HepG2 (cell line): ENCODE measurements around the gene TUBB4B. TPM values are rescaled to one million over a fixed set of nuclear protein-coding genes. Genes with fewer than 3 reads are reported as not detected.

Experiments
- RERE ChIP-seq: IDR thresholded peaks from 2 replicates; pipeline ENCODE4 v1.6.1; 2016; ENCODE audit warnings: low read depth, missing genetic modification reagents, missing compliant biosample characterization
- SOX5 ChIP-seq: IDR thresholded peaks from 2 replicates; pipeline ENCODE4 v1.6.1; 2016; ENCODE audit warnings: borderline replicate concordance
- SOX6 ChIP-seq, 2 experiments: fragments of 450-650 bp in 1 of 2; sonication (generic) in 1 of 2; formaldehyde crosslinking in 1 of 2; IDR thresholded peaks; 2 replicates each; pipeline versions ENCODE4 v1.4.0 to v1.6.1; 2017 to 2020; ENCODE audit warnings: antibody characterized with exemption in 1 of 2, mild to moderate bottlenecking in 1 of 2, missing genetic modification reagents in 1 of 2
- TEAD3 ChIP-seq: optimal IDR thresholded peaks from 2 replicates; pipeline ENCODE3; 2016; ENCODE audit warnings: borderline replicate concordance
- TFAP4 ChIP-seq: sonication (generic); IDR thresholded peaks from 2 replicates; pipeline ENCODE4 v1.6.1; 2016; ENCODE audit warnings: low read depth, borderline replicate concordance
- ZBTB10 ChIP-seq: sonication (generic); formaldehyde crosslinking; IDR thresholded peaks from 2 replicates; pipeline ENCODE4 v1.4.0; 2020; ENCODE audit warnings: missing genetic modification reagents, borderline replicate concordance
- ZNF709 ChIP-seq: sonication (generic); formaldehyde crosslinking; IDR thresholded peaks from 2 replicates; pipeline ENCODE4 v1.5.0; 2020; ENCODE audit warnings: mild to moderate bottlenecking, missing genetic modification reagents
- polyA plus RNA-seq, 8 experiments: library from polyadenylated mRNA; depleted of rRNA in 3 of 8; stranded (reverse) in 7 of 8; unstranded in 1 of 8; fragments of >200 nt; fragmentation: Illumina TruSeq in 4 of 8; extraction: Trizol in 4 of 8; gene quantifications; 2 replicates each; pipeline versions ENCODE4 v1.2.1 to v1.2.3, GENCODE V29; 2011 to 2016; ENCODE audit warnings: low read depth in 4 of 8, missing spikeins in 1 of 8, mixed read lengths in 1 of 8; ENCODE audit not compliant: insufficient read depth in 1 of 8
- total RNA-seq, 5 experiments: library from RNA; depleted of rRNA; stranded (reverse); fragments of >200 nt; fragmentation: Illumina TruSeq; extraction: Trizol; gene quantifications; 2 replicates each; pipeline ENCODE4 v1.2.3, GENCODE V29; 2016; ENCODE audit warnings: low read depth in 1 of 5
- TF ChIP-seq, protein P1 (sequence below): sonication (generic); formaldehyde crosslinking; IDR thresholded peaks from 2 replicates; pipeline ENCODE4 v1.4.0; 2020; ENCODE audit warnings: missing genetic modification reagents
- TF ChIP-seq, protein P2 (sequence below): sonication (generic); formaldehyde crosslinking; IDR thresholded peaks from 2 replicates; pipeline ENCODE4 v1.4.0; 2020; ENCODE audit warnings: missing genetic modification reagents, borderline replicate concordance

TUBB4B gene
- total and polyA plus RNA-seq, 2 of the 13 experiments (the other 11 are each of a cell fraction or from before 2014, with no cell fraction given), result 182 to 412 TPM

DNA sequence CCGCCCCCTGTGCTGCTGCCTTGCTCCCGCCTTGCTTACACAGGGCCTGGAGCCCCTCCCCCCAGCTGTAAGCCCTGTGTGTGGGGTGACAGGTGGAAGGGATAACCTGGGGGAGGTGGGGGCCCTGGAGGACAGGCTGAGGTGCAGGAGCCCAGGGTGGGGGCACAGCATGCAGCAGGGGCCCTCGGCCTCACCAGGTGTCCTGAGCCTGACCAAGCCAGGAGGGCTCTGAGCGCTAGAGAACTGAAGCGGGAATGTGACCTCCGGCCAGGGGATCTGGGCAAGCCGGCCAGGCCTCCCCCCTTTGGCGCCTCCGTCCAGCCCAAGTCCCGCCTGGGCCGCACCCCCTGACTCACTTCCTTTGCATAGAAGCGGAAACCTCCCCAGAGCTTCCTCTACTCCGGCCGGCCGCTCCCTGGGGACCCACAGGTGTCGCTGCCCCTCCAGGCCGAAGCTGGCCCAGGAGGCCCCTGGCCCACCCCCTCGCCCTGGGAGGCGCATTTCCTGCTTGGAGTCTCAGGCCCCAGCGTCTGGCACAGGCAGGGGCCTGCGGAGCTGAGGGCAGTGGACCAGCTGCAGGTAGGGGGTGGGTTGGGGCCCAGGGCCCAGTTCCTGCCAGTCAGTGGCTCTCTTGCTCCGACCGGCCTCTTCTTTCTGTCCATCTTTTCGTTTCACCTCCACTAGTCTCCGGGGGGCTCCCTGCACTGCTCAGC lies 36.4 kb downstream of the TUBB4B start, which contains the start of gene TOR4A (continued):
- TF ChIP-seq, protein P1, sequence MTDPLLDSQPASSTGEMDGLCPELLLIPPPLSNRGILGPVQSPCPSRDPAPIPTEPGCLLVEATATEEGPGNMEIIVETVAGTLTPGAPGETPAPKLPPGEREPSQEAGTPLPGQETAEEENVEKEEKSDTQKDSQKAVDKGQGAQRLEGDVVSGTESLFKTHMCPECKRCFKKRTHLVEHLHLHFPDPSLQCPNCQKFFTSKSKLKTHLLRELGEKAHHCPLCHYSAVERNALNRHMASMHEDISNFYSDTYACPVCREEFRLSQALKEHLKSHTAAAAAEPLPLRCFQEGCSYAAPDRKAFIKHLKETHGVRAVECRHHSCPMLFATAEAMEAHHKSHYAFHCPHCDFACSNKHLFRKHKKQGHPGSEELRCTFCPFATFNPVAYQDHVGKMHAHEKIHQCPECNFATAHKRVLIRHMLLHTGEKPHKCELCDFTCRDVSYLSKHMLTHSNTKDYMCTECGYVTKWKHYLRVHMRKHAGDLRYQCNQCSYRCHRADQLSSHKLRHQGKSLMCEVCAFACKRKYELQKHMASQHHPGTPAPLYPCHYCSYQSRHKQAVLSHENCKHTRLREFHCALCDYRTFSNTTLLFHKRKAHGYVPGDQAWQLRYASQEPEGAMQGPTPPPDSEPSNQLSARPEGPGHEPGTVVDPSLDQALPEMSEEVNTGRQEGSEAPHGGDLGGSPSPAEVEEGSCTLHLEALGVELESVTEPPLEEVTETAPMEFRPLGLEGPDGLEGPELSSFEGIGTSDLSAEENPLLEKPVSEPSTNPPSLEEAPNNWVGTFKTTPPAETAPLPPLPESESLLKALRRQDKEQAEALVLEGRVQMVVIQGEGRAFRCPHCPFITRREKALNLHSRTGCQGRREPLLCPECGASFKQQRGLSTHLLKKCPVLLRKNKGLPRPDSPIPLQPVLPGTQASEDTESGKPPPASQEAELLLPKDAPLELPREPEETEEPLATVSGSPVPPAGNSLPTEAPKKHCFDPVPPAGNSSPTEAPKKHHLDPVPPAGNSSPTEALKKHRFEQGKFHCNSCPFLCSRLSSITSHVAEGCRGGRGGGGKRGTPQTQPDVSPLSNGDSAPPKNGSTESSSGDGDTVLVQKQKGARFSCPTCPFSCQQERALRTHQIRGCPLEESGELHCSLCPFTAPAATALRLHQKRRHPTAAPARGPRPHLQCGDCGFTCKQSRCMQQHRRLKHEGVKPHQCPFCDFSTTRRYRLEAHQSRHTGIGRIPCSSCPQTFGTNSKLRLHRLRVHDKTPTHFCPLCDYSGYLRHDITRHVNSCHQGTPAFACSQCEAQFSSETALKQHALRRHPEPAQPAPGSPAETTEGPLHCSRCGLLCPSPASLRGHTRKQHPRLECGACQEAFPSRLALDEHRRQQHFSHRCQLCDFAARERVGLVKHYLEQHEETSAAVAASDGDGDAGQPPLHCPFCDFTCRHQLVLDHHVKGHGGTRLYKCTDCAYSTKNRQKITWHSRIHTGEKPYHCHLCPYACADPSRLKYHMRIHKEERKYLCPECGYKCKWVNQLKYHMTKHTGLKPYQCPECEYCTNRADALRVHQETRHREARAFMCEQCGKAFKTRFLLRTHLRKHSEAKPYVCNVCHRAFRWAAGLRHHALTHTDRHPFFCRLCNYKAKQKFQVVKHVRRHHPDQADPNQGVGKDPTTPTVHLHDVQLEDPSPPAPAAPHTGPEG, result peak; percentile 63; the same call in 1 of the 2 replicates
- TF ChIP-seq, protein P2, sequence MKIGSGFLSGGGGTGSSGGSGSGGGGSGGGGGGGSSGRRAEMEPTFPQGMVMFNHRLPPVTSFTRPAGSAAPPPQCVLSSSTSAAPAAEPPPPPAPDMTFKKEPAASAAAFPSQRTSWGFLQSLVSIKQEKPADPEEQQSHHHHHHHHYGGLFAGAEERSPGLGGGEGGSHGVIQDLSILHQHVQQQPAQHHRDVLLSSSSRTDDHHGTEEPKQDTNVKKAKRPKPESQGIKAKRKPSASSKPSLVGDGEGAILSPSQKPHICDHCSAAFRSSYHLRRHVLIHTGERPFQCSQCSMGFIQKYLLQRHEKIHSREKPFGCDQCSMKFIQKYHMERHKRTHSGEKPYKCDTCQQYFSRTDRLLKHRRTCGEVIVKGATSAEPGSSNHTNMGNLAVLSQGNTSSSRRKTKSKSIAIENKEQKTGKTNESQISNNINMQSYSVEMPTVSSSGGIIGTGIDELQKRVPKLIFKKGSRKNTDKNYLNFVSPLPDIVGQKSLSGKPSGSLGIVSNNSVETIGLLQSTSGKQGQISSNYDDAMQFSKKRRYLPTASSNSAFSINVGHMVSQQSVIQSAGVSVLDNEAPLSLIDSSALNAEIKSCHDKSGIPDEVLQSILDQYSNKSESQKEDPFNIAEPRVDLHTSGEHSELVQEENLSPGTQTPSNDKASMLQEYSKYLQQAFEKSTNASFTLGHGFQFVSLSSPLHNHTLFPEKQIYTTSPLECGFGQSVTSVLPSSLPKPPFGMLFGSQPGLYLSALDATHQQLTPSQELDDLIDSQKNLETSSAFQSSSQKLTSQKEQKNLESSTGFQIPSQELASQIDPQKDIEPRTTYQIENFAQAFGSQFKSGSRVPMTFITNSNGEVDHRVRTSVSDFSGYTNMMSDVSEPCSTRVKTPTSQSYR (CRISPR knock-in tag), result peak; percentile 89
- TF ChIP-seq SOX6 (IDR thresholded peaks at IDR 0.05), result no peak
- peak; percentile 43 for TF ChIP-seq SOX6 (CRISPR knock-in tag; IDR thresholded peaks at IDR 0.05)
- TF ChIP-seq ZNF709 (CRISPR knock-in tag), result no peak
- peak; percentile 79 for TF ChIP-seq TFAP4
- peak; percentile 76 for TF ChIP-seq TEAD3 (CRISPR knock-in tag)
- TF ChIP-seq SOX5 (CRISPR knock-in tag), result peak; percentile 56; the same call in 1 of the 2 replicates
- TF ChIP-seq RERE, result no peak
- TF ChIP-seq ZBTB10 (CRISPR knock-in tag), result peak; percentile 88
